Smooth muscle cell of the brain vasculature (primary cell): ENCODE measurements around the gene PLXNB2.

Source experiments
- DNase-seq: peaks from one replicate; pipeline ENCODE4 v3.0.0-alpha.2; 2012; ENCODE audit warnings: low read depth, low spot score

The PLXNB2 gene

DNA sequence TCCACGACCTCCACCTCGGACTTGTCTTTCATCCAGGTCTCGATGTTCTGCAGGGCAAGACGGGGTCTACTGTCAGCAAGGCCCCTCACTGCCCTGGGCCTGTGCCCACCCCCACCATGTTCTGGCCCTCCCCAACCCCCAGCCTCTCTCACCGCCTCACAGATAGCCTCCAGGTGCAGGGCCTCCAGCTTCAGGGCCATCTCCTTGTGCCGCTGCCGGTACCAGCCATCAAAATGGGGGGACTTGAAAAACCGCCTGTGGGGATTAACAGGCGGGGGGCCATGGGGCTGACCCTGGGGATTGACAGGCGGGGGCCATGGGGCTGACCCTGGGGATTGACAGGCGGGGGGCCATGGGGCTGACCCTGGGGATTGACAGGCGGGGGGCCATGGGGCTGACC, 4.9 kb upstream of the PLXNB2 start:
- DNase-seq: no peak

DNA sequence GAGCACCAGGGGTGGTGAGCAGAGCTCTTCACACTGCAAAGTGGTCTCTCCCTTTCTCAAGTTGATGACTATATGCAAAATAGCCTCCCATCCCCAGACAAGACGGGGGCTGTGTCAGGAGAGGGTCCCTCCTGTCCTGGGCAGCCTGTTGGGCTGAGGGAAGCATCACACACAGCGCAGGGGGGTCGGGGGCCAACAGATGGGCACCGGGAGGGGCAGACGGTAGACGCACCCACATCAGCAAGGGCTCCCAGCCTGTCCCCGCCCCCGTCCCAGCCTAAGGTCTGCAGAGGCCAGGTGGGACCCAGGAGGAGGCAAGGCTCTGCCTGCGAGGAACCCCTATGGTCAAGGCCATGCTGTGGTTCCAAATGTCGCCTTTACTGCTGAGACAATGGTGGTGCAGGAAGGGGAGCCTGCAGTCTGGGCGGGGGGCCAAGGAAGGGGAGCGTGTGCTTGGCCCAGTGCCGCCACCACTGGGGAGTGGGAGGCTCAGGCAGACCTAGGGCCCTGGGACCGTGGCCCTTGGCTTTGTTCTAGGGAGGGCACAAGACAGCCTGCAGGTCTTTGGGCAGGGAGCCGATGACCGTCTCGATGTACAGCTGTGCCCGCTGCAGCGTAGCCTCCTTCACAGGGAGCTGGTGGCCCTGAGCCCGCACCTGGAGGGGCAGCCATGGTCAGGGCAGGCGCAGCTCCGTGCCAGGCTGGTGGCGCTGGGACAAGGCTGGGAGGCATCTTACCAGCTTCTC, 4.3 kb upstream of the PLXNB2 start:
- DNase-seq: no peak

DNA sequence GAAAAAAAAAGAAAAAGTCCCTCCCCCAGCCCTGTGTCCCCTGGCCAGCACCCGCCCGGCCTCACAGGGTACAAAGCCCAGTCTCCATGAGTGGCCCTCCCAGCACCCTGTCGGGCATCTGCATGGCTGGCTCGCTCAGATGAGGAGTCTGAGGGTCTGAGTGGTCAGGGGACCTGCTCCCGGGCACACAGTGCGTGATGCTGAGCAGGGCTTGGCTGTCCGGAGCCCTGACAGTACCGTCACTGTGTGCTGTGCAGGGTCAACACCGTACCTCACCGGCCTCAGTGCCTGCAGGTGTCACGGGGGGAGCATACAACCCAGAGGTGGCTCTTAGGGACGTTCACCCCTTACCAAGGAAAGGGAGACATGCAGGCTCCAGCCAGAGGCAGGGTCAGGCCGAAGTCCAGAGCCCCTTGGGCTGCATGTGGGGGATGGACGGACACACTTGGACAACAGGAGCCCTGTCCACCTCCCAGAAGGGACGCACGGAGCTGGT, 3.6 kb upstream of the PLXNB2 start:
- no peak for DNase-seq

DNA sequence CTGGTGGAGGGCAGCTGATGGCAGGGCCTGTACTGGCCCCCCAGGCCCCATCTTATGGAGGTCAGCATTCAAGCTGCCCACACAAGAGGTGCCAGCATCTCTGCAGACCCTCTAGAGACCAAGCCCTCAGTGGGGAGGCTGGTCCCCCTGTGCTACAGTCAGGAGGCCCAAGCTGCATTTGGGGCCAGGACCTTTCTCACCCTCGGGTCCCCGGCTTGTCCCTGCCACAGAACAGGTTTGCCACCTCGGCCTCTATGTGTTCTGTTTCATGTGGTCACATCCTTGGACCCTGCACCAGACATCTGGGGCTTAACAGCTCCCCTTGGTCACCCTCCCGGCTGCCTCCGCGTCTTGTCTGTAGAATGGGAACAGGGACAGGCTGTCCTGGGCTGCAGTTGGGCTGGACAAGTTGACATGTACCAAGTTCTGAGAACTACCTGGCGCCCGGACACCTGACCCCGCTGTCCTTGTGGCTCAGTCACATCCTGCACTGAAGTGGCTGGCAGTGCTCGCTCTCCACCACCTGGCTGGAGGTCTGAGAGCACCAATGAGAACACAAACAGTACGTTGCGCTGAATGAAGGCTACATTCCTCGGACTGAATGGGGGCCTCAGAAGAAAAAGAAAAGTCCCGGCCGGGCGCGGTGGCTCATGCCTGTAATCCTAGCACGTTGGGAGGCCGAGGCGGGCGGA, 2.7 kb upstream of the PLXNB2 start:
- DNase-seq: no peak

DNA sequence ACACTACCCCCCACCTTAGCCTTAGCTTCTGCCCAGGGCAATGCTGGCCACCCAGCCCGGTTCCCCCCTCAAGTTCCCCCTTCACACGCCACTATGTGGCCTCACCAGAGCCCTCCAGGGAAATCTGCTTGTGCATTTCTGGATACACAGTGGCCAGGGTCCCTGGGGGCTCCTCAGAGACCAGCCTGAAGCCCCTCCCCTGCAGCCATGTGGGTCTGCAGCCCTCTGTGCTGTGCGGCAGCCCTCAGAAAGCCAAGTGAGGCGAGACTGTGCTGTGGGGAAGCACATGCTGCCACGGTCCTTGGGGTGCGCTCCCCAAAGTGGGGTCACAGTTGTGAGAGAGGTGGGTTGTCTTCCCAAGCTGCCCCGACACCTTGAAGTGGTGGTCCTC, 2.1 kb upstream of the PLXNB2 start:
- DNase-seq: no peak

DNA sequence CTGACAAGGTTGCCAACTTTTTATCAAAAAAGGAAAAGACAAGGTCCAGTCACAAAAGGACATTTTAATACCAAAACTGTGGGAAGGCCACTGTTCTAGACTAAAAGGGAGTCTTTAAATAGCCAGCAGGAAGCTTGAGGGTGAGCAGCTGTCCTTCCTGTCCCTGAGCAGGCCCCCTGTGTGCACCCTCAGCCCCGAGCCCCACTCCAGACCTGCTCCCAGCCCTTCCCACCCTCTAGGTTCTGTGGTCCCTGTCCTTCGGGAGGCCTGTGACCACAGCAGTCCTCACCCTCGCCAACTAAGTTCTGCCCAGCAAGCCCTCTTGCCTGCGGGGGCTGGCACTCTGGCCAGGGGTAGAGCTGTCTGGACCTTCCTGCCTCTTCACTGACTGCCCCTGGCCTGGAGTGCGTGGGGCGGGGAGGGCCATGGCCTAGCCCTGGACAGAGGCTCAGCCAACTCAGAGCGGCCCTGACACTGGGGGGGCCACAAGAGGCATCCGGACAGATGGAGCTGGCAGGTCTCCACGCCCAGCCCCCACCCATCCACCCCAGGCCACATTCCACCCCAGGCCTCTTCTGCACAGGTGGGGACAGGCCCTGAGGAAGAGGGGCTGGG, 1.6 kb upstream of the PLXNB2 start:
- DNase-seq: no peak

DNA sequence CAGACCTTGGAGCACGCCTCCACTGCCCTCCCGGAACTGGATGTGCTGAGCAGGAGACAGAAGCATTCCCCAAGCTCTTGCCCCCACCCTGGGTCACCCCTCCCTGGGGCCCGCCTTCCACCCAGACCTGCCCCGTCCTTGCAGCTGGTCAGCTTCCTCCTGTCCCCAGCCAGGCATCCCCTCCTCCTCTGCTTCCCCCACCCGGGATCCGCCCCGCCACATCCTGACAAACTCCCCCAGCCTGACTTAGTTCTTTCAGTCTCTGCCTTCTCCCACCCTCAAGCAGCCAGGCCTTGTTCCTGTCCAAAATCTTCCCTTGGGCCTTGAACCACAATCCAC, 1.1 kb upstream of the PLXNB2 start:
- no peak for DNase-seq

DNA sequence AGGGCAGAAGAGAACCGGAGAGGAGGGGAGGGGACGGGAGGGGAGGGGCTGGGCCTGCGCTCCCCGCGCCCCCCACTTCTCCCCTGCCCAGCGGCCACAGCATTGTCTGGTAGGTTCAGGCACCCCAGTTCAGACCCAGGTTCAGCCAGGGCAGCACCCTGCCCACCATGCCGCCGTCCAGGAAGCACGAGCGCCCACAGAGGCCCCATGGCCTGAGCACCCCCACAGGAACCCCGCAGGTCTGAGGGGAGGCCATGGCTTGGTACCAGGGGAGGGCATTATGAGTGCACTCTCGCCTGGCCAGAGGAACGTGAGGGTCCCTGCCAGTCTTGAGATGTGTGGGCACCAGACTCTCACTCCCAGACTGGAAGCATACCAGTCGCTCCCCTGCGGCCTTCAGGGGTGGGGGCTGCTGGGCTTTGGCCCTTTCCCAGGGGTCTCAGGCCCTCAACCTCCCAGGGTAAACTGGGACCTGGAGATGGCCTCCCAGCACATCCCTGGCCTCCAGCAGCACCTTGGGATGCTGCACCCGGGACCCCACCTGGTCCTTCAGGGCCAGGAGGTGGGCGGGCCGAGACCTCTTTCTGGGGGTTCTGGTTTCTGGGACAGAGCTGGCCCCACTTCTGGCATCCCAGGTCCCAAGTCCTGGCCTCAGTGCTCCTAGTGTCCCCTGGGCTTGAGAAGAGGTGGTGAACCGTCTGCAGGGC, 597 bp upstream of the PLXNB2 start:
- DNase-seq: no peak

DNA sequence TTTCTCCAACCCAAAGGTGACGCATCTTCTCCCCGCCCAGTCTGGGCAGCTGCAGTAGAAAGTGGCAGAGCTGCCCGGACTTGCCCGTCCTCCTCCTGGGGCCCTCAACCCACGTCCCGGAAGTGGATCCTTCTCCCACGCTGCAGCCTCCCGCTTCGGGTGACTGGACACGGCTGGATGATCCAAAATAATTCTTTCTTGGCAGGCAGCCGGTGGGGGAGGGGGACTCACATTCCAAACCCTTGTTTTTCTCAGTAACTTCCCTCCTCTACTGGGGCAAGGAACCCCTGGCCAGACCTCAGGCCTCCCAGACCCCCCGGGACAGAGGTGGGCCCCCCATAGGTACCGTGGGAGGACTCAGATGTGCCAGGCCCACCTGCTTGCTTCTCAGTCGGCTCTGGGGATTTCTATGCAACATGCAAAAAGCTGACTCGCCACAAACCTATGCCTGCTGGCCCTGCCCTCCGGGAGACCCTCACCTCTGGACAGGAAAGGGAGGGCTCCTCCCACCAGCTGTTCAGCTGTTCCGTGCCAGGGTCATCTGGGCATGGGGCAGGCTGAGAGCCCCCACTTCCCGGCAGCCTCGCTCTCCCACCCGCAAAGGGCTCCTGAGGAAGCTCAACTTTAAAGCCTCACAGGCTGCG, 1.4 kb downstream of the PLXNB2 start:
- DNase-seq: peak; percentile 73

DNA sequence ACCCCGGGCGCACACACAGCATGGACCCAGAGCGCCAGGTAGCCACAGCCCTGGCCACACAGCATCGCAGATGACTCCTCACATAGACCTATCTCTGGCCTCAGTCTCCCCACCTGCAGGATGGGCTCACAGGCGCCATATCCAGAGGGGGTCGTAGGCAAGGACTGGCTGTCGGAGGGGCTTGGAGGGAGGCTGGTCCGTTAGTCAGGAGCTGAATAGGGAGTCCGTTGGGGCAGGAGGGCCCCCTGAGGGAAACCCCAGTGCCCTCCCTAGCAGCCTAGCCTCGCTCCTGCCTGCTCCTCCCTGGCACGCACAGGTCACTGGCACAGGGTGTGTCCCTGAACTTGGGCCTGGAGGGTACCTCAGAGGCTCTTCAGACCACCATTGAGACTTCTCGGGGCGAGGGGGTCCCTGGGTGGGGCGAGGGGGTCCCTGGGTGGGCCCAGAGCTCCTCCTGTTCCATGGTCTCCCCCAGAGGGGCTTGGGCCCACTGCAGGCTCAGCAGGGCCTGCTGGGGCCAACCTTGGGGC, 2.0 kb downstream of the PLXNB2 start:
- DNase-seq: no peak

DNA sequence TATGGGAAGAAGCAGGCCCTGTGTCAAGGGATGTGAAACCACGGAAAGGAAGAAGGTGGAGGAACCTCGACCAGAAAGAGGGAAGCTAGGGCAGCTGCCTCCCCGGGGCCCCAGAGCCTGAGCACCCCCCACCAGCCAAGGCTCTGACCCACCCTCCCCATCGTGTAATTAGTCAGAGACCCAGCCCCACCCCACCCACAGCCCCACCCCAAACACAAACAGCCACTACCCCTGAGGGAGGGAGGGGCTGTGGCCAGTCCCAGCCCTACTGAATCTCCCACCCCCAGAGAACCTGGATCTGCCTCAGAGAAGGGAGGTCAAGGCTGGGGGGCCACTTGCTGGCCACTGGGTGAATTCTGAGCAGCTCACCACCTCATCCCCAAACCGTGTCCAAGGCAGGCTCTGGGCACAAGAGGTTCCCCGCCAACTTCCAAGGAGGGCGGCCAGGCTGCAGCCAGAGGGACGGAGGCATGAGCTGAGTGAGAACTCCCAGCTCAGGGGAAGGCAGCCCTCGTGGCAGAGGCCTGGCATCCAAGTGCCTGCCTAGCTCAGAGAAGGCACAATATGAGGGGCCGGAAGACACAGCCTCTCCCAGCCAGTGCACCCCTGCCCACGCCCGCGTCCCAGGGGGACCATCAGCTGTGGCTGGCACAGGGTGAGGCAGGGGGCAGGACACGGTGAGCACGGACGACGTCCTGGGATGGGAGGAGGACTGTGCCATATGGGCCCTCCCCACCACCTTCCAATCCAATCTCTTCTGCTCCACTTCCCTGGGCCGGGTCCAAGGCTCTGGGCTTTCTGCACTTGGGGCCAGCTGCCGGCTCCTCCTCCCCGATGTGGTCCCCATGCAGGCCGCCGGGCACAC, 2.7 kb downstream of the PLXNB2 start:
- no peak for DNase-seq

DNA sequence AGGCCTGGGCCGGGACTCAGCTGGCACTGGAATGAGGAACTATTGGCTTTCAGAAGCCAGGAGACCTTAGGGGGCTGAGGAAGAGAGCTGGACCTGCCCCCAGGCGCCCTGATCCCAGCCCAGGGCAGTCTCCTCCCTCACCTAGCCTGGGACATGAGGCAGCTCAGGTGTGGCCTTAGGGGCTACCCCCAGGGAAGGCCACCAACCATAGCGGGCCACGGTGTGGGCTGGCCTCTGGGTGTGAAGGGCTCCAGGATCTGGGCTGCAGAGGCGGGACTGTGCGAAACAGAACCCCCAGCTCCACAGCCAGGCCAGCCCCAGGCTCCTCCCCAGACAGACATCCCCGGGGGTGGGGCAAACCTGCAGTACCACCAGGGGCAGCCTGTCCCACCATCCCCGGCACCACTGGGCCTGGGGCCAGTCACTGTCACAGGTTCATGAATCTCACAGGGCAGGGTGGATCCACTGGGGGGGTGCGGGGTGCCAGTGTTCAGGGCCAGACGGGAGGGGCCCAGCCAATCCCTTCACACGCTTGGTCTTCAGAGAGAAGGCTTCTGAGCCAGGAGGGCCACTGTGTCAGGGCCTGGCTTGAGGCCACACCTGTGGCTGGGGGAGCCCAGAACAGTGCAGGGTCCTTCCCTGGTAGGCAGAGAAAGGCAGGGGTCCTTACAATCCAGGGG, 3.5 kb downstream of the PLXNB2 start:
- no peak for DNase-seq

DNA sequence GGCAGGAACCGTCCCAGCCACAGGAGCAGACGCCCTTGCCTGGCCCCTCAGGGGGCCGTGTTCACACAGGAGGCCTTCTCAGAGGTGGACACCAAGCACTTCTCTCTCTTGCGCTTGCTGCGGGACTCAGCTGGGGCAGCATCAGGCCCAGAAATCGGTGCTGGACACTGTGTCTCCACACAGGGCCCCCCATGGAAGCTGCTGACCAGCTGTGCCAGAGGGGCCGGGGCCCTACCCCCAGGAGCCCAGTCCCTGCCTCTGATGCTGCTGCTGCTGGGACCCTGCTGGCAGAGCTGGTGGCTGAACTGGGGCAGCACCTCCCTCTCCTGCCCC, 4.0 kb downstream of the PLXNB2 start:
- no peak for DNase-seq

DNA sequence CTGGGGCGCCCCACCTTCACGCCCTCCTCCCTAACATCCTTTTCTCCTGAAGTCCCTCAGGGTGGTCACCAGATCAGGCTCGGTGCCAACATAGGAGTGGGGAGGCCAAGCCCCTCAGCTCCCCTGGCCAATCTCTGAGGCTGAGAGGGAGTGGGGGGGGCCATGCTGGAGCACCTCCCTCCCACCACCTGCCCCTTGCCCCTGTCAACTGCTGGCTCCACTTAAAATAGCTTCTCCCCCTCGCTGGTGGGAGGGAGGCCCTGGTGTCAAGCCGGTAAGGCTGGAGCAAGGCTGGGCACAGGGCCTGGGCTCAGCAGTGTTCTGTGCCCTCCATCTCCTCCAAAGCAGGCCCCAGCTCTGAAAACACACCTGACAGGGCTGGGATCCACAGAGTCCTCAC, 4.9 kb downstream of the PLXNB2 start:
- DNase-seq: no peak

DNA sequence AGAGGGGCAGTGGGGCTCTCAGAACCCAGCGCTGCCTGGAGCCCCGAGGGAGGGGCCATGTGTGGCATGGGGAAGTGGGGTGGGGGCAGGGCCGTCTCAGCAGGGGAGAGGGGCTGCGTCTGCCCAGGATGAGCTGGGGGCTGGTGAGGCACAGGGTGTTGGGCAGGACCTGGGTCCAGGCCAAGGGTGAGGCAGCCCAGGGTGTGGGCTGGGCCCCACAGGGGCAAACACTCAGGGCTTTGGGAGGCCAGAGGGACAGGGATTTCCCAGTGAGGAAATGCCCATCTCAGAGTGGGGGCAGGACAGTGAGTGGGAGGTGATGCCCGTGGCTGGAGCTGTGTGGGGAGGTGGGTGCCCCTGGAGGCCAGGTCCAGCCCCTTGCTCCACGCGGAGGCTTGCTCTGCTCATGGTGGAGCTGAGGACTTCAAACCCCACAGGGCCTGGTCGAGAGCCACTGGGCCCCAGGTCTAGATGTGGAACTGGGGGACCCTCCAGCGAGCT, 5.4 kb downstream of the PLXNB2 start:
- DNase-seq: no peak

DNA sequence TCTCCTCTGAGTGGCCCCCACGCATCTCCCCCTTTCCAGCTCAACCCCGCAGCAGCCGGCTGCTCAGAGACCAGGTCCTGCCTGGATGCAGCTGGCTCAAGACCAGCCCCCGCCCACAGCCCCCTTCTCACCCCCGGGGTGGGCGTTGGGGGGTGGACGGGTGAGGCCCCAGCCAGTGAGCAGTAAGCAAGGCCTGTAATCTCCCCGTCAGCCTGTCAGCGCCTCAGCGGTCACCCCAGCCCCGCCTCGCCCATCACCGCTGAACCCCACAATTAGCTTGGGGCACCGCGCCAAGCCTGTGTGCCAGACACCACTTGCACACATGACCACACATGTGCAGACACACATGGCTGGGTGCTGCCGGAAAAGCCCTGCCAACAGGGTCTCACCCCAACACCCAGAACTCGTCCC, 5.9 kb downstream of the PLXNB2 start:
- DNase-seq: no peak

DNA sequence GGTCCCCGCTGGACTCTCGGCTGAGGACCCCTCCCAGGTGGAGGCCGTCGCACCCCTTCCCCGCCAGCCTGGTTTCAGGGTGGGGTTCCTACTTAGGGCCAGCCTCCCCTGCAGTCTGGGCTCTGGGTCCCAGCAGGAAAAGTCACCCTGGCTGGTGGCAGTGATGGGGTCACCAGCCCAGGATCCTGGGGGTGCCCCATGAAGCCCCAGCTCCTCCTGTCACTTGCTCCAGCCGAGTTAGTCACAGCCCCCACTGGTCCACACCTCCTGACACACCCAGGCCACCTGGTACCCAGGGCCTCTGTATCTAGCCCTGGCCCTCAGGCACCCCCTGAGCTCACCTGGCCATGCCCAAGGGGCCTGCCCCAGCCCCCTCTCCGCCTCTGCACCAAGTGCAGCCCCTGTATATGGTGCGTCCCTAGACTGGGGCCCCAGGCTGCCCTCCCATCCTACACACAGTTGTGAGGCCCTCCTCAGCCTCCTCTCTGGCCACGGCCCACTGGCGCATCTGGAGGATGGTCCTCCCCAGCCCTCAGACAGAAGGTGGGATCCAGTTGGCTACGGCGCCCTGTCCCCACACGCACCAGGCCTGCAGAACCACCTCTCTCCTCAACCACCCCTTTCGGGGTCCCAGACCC, 6.7 kb downstream of the PLXNB2 start:
- no peak for DNase-seq

DNA sequence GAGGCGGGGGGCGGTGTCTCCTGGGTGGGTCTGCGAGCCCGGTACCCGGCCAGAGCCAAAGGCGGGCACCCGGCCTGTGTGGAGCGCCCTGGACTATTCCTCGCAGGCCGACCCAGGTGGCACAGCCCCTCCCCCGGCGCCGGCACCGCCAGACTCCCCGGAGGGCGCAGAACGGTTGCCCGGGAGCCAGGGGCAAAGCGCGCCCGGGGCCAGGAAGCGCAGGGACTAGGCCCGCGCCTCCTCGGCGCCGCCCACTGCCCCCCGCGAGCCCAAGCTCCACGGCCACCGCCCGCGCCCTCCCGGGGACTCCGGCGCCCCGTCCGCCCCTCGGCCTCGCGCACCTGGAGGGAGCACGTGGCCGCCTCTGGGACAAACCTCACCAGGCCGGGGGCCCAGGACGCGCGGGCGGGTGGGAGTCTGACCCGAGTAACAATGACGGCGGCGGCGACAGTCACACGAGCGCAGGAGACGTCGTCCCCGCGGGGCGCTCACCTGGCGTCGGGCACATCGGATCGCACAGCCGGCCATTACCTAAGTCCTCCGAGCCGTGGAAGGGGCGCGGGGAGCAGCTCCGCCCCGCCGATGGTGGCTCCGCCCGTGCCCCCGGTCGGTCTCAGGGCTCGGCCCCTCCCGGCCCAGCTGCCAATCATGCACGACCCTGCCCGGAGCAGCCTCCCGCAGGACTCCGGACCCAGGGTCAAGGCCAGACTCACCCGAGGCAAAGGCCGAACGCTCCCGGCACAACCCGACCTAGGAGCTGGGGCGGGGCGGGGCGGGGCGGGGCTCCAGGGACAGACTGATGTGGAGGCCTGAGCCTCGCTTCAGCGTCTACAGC, 7.4 kb downstream of the PLXNB2 start:
- DNase-seq: no peak
